Progenitor cell of endocrine pancreas (in vitro differentiated cells): ENCODE data around the gene GVQW3. TPM values are rescaled to one million over a fixed set of nuclear protein-coding genes. Genes with fewer than 3 reads are reported as not detected.
"Not testable (repeated sequence)": the region's sequence is repeated elsewhere in the genome, so short reads cannot be mapped to it uniquely, and the experiment has no call there.

Experiments used
- DNase-seq: peaks from one replicate; pipeline ENCODE4 v3.0.0; 2021; ENCODE audit warnings: low spot score; ENCODE audit not compliant: unreplicated experiment
- H3K27ac Mint-ChIP-seq: 2 replicates; pipeline ENCODE4 v1.8.0; 2021; ENCODE audit warnings: mild to moderate bottlenecking, moderate library complexity, mixed read lengths
- H3K27me3 Mint-ChIP-seq: 2 replicates; pipeline ENCODE4 v1.8.0; 2021; ENCODE audit warnings: mixed read lengths
- H3K36me3 Mint-ChIP-seq: 2 replicates; pipeline ENCODE4 v1.8.0; 2022; ENCODE audit warnings: mixed read lengths; ENCODE audit not compliant: insufficient read depth
- H3K4me1 Mint-ChIP-seq: 2 replicates; pipeline ENCODE4 v1.8.0; 2021; ENCODE audit warnings: low read depth, mixed read lengths
- H3K4me3 Mint-ChIP-seq: 2 replicates; pipeline ENCODE4 v1.8.0; 2021; ENCODE audit warnings: low read depth, mild to moderate bottlenecking, moderate library complexity, mixed read lengths
- H3K9me3 Mint-ChIP-seq: 2 replicates; pipeline ENCODE4 v1.8.0; 2021; ENCODE audit warnings: low read depth, mixed read lengths
- total RNA-seq: library from RNA; stranded (reverse); gene quantifications from 2 replicates; pipeline ENCODE4 v1.2.1, GENCODE V29; 2021
- TF ChIP-seq, protein P1 (sequence below): fragments of 200-600 bp; sonication (generic); IDR thresholded peaks from one replicate; pipeline ENCODE4 v1.5.0; 2021; ENCODE audit warnings: antibody characterized with exemption, mild to moderate bottlenecking; ENCODE audit not compliant: unreplicated experiment

Gene GVQW3
- total RNA-seq, 1 donor from 2014 or later, result 17.5 TPM

DNA sequence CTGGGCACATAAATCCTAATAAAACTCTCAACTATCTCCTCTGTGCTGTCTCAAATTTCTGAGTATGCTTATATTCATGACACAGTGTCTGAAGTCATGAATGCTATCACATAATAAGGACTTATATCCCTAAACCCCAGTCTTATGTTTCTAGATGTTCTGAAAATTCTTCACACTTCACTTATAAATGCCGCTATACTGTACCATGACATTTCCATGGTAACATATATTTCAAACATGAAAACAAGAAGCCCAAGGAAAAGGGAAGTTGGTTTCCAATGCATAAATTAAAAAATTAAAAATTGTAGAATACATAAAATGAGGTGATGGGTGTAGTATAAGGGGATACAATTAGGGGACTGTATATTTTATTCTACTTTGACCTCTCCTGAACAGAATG is 11.7 kb downstream of the GVQW3 start:
- H3K27me3 Mint-ChIP-seq, result no peaks in the 10 kb centered on the region

DNA sequence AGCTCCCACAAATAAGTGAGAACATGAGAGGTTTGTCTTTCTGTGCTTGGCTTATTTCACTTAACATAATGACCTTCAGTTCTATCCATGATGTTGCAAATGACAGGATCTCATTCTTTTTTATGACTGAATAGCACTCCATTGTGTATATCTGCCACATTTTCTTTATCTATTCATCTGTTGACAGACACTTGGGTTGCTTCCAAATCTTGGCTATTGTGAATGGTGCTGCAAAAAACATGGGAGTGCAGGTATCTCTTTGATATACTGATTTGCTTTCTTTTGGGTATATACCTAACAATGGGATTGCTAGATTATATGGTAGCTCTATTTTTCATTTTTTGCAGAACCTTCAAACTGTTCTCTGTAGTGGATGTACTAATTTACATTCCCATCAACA is 13.3 kb downstream of the GVQW3 start:
- Mint-ChIP-seq H3K4me1 (peaks cover 4% of the 10 kb centered on the region), H3K27me3 (no peaks in the 10 kb centered on the region), H3K36me3 (no peaks in the 10 kb centered on the region), H3K9me3 (no peaks in the 10 kb centered on the region), H3K4me3 (no peak overlapping the region), H3K27ac (no peak overlapping the region)
- no peak for DNase-seq
- TF ChIP-seq, protein P1, sequence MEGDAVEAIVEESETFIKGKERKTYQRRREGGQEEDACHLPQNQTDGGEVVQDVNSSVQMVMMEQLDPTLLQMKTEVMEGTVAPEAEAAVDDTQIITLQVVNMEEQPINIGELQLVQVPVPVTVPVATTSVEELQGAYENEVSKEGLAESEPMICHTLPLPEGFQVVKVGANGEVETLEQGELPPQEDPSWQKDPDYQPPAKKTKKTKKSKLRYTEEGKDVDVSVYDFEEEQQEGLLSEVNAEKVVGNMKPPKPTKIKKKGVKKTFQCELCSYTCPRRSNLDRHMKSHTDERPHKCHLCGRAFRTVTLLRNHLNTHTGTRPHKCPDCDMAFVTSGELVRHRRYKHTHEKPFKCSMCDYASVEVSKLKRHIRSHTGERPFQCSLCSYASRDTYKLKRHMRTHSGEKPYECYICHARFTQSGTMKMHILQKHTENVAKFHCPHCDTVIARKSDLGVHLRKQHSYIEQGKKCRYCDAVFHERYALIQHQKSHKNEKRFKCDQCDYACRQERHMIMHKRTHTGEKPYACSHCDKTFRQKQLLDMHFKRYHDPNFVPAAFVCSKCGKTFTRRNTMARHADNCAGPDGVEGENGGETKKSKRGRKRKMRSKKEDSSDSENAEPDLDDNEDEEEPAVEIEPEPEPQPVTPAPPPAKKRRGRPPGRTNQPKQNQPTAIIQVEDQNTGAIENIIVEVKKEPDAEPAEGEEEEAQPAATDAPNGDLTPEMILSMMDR, result no peak

More for the DNA sequence above, 11.7 kb downstream of the GVQW3 start:
- no peak for DNase-seq
- H3K36me3 Mint-ChIP-seq, result no peaks in the 10 kb centered on the region
- H3K9me3 Mint-ChIP-seq, result no peaks in the 10 kb centered on the region
- H3K4me3 Mint-ChIP-seq, result no peak overlapping the region
- TF ChIP-seq, protein P1, result no peak
- H3K27ac Mint-ChIP-seq, result no peak overlapping the region
- H3K4me1 Mint-ChIP-seq, result peaks cover 4% of the 10 kb centered on the region

DNA sequence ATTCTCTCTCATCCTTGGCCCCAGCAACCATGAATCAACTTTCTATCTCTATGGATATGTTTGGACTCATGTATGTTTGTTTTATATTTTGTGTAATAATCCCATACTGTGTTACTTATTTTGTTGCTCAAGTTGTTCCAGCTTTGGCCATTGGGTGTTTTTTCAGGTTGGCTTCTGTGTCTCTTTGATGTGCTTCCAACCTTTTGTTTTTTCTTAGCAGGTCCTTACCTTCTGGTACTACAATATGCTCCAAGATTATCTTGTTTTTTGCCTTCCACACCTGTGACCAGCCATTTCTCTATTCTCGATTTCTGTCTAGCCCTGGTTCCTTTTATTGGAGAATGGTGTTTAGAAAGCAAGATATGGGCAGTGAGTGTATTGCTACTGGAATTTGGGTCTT is 14.2 kb downstream of the GVQW3 start:
- Mint-ChIP-seq H3K9me3 (no peaks in the 10 kb centered on the region), H3K4me1 (peaks cover 4% of the 10 kb centered on the region)

DNA sequence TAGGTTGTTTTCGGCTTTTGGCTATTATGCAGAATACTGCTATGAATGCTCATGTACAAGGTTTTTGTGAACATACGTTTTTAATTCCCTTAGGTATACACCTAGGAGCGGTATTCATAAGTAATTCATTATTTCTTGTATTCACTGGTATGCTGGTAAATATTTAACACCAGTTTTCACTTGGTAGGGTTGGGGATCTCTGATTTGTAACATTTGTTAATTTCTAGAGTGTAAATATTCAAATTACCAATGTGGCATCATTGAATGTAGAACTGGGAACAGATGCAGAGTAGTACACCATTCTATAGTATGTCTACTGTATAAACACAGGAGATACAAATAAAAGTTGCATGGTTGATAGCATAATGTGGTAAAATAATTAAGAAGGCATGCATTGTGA is 16.3 kb downstream of the GVQW3 start:
- Mint-ChIP-seq H3K27me3 (no peaks in the 10 kb centered on the region), H3K4me3 (no peak overlapping the region), H3K4me1 (no peaks in the 10 kb centered on the region), H3K36me3 (peaks cover 1% of the 10 kb centered on the region), H3K9me3 (no peaks in the 10 kb centered on the region), H3K27ac (no peak overlapping the region)
- TF ChIP-seq, protein P1, result no peak
- DNase-seq, result no peak

More for the DNA sequence above, 14.2 kb downstream of the GVQW3 start:
- no peak for DNase-seq
- Mint-ChIP-seq H3K27ac (no peak overlapping the region), H3K36me3 (no peaks in the 10 kb centered on the region), H3K4me3 (no peak overlapping the region), H3K27me3 (no peaks in the 10 kb centered on the region)
- TF ChIP-seq, protein P1, result no peak

DNA sequence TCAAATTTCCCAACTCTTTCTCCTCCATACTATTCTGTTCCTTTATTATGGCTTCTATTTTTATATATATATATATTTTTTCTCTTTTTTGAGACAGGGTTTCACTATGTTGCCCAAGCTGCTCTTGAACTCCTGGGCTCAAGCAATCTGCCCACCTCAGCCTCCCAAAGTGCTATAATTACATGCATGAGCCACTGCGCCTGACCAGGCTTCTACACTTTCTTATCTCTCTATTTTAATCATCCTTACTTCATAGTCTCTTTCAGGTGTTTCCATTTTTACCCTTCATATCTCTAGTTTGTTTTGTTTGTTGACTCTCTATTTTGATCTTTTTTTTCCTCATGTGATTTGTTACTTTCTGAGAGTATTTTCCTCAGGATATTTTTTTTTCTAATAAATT is 19.8 kb downstream of the GVQW3 start:
- H3K4me1 Mint-ChIP-seq, result no peaks in the 10 kb centered on the region
- peak overlapping the region; percentile 53 for H3K27ac Mint-ChIP-seq
- no peak for DNase-seq
- no peak overlapping the region for H3K4me3 Mint-ChIP-seq
- TF ChIP-seq, protein P1, result no peak
- H3K27me3 Mint-ChIP-seq, result no peaks in the 10 kb centered on the region
- H3K36me3 Mint-ChIP-seq, result peaks cover 1% of the 10 kb centered on the region
- no peaks in the 10 kb centered on the region for H3K9me3 Mint-ChIP-seq

DNA sequence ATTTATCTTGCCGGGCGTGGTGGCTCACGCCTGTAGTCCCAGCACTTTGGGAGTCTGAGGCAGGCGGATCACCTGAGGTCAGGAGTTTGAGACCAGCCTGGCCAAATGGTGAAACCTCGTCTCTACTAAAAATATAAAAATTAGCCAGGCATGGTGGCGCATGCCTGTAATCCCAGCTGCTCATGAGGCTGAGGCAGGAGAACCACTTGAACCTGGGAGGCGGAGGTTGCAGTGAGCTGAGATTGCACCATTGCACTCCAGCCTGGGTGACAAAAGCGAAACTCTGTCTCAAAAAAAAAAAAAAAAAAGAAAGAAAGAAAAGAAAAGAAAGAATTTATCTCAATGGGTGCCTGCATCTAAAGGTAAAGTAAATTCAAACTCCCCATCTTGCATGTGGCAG is 20.4 kb downstream of the GVQW3 start:
- not testable (repeated sequence) for H3K27ac Mint-ChIP-seq, H3K36me3 Mint-ChIP-seq, H3K27me3 Mint-ChIP-seq, H3K4me3 Mint-ChIP-seq, H3K4me1 Mint-ChIP-seq, H3K9me3 Mint-ChIP-seq, DNase-seq
